ENCODE results near the gene FANCG.

GRCh38 chr9:35048511-35048910 is 31.2 kb downstream of the FANCG start:
- TF ChIP-seq CREB1 (IDR thresholded peaks at IDR 0.05; ENCODE audit: low read depth) (no peak), NFIC (IDR thresholded peaks at IDR 0.05) (no peak), TAF1 (IDR thresholded peaks at IDR 0.05; ENCODE audit: low read depth) (no peak), CEBPB (IDR thresholded peaks at IDR 0.05) (no peak), TCF12 (IDR thresholded peaks at IDR 0.05; ENCODE audit: low read depth) (no peak), EP300 (IDR thresholded peaks at IDR 0.05; ENCODE audit: borderline replicate concordance) (no peak), USF1 (IDR thresholded peaks at IDR 0.05) (no peak), REST (IDR thresholded peaks at IDR 0.05; ENCODE audit: low read depth) (no peak), RAD21 (IDR thresholded peaks at IDR 0.05; ENCODE audit: low read depth) (no peak)
